Measurements from ENCODE around the gene RRM1.
A peak's percentile ranks its signal among the peaks of the same experiment; 100 is the strongest.
"Not testable (repeated sequence)": the region's sequence is repeated elsewhere in the genome, so short reads cannot be mapped to it uniquely, and the experiment has no call there.

The RRM1 gene

DNA sequence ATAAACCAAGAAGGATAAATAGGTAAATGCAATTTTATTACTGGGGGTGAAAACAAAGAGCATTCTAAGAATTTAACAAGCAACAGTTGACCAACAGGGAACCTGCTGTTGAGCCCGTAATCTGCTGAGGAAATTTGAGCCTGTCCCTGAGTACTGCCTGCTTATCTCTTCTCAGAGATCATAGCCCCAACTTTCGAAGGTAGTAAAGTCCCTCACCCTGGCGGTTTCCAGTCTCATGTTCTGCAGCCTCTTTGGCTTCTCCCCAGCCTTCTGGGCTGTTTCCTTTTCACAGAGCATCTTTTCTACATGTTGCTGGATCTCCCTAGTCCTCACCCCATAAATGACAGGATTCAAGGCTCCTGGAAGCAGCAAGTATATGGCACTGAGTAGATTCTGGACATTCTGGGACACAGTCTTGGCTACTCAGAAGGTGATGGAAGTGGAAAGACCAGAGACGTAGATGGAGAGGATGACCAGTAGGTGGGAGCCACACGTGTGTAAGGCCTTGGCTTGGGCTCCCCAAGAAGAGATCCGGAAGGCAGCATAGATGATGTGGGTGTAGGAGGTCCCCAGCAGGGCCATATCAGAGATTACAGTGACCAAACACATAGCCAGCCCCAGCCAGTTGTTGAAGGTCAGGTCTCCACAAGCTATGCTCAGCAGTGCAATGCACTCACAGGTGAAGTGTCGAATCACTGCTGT lies 51.6 kb downstream of the RRM1 start:
- no peak for DNase-seq

DNA sequence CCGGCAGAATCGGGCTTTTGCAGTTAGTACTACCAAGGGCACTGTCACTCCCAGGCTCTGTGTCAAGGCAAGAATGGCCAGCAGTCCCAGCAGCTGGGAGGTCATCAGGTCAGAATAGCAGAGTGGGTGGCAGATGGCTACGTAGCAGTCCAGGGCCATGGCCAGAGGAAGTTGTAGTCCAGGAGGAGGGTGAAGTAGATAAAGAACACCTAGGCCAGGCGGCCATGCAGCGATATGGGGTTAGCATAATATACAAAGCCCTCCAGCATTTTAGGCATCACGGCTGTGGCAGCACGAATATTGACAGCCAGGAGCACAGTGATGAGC lies 52.1 kb downstream of the RRM1 start:
- no peak for DNase-seq

DNA sequence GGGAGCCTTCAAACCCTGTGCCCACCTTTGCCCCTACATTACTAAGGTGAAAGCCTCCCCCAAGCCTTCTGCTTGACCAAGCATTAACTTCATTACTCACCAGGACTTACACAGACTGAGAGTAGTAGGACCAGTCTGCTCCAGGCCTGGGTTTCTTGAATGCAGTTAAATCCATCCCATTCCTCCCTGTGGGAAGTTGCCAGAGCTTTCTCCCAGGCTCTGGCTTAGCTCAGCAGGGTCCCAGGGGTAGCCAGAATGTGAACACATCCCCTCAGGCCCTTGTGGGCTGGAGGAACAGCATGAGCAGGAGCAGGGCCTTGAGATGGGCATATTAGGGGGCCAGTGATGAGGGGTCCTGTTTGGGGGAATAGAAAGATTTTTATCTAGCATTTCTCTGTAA lies 59.9 kb downstream of the RRM1 start:
- DNase-seq = no peak

DNA sequence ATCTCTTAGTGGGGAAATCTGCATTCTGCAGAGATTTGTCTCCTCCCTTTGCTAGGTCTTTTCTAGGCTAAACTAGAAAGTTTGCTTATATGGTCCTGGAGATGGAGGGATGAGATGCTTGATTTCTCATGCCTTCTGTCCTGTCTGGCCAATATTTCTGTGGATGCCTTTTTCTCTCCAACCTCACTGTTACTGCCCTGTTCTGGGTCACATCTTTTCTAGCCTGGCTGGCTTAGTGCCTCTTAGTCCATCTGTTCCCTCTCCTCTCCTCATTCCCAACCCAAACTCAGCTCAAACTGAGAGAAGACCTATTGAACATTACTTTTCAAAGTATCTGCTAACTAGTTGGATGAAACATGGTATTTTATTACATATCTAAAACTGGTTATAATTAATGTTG lies 62.0 kb downstream of the RRM1 start:
- no peak for DNase-seq

DNA sequence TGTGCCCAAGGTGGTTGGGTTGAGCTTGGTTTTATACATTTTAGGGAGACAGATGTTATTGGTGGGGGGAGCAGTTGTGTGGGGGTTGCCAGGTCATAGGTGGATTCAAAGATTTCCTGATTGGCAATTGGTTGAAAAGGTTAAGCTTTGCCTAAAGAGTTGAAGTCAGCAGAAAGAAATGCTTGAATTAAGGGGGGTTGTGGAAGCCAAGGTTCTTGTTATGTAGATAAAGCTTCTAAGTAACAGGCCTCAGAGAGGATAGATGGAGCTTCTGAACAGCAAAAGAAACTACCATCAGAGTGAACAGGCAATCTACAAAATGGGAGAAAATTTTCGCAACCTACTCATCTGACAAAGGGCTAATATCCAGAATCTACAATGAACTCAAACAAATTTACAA lies 64.2 kb downstream of the RRM1 start:
- DNase-seq = not testable (repeated sequence)

DNA sequence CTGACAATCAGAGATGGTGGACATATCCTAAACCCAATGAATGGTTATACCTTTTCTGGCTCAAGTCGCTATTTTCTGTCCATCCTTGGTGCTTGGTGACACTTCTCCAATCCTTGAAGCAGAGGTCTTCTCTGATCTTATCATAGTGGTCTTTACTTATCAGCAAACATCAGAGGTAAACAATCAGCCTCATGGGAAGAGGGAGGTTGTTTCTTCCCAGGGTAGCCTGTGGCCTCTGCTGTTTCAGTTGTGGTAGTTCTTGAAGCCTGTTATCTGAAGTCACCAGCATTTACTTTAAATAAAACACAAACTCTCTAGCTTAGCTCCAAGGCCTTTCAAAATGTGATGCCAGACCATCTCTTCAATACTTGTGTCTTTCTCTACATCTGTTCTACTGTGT lies 66.7 kb downstream of the RRM1 start:
- DNase-seq = no peak

DNA sequence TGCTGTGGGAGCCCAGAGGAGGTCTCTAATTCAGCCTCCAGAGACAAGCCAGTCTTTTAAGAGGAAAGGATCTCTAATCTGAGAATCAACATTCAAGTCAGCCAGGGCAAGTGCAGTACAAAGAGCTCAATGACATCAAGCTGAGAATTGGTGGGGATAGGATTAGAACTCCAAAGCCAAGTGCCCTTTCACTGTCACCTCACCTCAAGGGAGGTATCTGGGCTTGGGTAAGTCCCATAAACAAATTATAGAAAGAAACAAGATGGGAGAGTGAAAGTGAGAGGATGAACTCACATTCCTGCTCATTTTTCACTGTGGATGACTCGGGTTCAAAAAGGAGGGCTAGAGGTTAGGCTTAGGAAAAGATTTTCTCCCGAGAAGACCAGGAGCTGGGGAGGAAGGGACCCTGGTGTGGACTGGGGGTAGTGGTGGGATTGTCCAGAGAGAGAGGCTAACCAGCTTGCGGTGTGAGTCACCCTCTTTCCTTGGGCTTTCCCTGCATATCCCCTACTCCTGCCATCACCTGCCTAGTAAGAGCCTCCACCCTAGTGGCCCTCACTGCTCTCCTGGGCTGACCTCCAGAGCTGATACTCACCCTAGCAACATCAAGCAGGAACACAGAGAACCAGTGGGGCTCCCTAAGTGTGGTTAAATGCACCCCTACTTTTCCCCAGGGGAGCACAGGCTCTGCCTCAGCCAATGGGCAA lies 70.4 kb downstream of the RRM1 start:
- DNase-seq = no peak

DNA sequence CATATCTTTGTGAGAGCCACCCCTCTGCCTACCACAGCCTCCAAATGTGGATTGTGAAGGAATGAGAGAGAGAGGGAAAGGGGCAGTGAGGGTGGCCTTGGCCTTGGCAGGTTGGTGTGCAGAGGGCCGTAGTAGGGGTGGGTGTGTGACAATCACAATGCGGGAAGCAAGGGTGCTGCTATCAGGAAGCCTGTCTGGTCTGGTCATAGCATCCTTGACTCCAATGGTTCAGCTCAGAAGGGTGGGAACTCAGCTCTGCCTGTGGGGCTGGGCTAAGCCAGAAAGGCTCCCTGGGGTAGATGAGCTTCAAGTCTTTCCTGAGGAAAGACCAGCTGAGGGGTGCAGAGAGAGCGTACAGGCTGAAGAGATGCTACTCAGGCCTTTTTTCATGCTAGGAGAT lies 72.7 kb downstream of the RRM1 start:
- no peak for DNase-seq

DNA sequence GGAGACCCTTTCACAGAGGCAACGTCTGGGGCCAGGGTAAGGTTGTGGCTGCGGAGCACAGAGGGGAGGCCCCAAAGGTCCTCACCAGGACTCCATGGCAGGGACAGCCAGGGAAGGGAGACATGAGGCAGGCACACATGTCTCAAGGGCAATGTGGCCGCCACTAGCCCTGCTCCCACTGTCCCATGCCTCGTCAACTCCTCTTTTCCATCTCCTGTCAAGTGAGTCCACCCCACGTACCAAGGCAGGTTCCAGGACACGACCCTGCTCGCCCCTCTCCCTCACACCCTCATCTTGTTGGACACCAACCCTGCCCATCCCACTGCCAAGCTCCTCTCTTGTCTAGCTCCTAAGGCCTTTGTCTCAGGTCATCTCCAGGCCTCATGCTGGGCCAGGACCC lies 73.2 kb downstream of the RRM1 start:
- DNase-seq = no peak

DNA sequence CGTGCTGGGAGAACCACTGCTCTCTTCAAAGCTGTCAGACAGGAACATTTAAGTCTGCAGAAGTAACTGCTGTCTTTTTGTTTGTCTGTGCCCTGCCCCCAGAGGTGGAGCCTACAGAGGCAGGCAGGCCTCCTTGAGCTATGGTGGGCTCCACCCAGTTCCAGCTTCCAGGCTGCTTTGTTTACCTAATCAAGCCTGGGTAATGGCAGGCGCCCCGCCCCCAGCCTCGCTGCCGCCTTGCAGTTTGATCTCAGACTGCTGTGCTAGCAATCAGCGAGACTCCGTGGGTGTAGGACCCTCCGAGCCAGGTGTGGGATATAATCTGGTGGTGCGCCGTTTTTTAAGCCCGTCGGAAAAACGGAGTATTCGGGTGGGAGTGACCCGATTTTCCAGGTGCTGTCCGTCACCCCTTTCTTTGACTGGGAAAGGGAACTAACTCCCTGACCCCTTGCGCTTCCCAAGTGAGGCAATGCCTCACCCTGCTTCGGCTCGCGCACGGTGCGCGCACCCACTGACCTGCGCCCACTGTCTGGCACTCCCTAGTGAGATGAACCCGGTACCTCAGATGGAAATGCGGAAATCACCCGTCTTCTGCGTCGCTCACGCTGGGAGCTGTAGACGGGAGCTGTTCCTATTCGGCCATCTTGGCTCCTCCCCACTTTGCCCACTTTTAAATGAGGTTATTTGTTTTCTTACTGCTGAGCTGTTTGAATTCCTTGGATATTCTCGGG lies 81.2 kb downstream of the RRM1 start:
- DNase-seq = not testable (repeated sequence)

DNA sequence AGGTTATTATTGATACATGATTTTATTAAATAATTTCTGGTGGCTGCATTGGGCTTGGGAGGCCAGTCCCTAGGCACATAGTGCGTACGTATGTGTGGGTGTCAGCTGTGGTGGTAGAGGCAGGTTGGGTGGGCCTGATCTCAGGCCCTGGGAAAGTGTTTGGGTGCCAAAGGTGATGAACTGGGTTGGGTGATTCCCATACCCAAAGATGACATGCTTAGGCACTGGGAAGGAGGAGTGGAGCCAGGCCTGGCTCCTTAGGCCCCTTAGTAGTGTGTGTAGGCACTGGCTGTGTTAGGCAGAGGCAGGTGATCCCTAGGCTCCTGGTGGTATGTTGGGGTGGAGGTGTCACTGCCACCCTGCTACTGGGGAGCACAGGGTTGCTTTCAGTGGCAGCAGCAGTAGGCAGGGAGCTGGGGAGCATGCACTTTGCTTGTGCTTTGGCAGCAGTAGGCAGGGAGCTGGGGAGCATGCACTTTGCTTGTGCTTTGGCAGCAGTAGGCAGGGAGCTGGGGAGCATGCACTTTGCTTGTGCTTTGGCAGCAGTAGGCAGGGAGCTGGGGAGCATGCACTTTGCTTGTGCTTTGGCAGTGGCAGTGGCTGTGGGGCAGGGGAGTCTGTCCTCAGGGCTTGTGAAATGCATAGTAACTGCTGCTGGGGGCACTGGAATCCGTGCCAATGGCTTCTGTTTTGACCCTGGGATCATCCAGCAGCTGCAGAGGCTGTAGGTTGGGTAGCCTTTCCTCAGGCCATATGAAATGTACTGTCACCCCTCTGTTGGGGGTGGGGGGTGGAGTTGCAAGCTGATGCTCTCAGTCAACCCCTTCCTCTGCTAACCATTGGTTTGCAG lies 84.4 kb downstream of the RRM1 start:
- DNase-seq = no peak

DNA sequence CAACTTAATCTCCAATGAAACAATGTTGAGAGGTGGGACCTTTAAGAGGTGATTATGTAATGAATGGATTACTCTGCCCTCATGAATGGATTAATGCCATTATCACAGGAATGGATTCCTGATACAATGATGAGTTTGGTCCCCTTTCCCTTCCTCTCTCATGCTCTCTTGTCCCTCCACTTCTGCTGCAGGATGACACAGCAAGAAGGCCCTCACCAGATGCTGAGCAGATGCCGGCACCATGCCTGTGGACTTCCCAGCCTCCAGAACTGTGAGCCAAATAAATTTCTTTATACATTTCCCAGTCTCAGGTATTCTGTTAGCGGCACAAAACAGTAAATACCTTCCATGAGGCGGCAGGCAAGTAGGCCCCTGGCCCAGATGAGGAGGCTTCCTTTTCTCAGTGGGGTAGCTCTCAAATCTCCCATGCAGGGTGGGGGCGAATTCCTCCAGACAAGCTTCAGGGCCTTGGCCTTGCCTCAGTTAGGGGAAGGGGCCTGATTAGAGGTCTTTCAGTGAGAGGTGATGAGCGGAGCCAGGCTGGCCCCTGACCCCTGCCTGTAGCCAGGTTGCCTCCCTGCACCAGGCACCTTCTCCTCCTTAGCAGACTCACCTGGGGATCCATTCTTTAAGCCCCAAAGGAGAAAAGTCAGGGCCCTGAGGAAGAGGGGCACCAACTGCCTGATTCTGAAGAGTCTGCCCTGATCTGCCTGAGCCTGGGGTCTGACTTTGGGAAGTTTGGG lies 86.0 kb downstream of the RRM1 start:
- DNase-seq = no peak

DNA sequence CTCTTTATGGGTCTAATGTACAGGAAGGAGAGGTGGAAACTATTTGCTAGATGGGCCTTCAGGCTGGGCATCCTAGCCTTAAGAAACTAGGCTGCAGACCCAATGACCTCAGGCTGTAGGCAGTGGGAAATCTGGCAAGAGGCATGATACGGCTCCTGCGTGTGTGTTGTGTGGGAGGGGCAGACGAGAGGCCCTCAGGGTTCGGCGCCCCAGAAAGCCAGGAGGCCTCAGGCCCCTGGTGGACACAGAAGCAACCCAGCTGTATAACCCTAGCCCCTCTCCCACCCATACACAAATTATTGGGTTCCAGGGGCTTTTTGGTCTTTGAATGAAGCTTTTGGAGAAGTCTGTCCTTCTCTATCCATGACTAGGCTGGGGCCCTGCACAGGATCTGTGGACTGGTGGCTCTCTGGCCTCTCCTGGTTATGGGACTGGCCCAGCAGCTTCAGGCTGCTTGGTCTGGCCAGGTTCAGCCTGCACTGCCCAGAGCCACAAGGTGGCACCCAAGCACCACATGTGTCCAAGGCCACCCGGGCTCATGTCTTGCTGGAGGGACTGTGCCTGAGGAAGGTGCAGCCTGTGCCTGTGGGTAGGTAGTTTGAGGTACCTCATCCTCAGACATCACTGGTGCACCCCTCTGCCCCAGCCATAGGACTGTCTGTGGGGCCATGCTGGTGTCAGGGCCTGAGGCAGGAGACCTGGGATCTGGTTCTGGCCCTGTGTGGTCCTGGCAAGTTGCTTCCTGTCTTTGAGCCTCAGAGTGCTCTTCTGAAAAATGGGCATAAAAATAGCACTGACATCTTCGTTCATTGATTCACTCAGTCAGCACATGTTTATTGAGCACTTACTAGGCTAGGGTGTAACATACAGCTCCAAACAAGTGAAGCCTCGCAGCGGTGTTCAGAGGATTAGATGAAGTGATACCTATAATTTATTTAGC lies 87.5 kb downstream of the RRM1 start:
- DNase-seq = peak; percentile 10

DNA sequence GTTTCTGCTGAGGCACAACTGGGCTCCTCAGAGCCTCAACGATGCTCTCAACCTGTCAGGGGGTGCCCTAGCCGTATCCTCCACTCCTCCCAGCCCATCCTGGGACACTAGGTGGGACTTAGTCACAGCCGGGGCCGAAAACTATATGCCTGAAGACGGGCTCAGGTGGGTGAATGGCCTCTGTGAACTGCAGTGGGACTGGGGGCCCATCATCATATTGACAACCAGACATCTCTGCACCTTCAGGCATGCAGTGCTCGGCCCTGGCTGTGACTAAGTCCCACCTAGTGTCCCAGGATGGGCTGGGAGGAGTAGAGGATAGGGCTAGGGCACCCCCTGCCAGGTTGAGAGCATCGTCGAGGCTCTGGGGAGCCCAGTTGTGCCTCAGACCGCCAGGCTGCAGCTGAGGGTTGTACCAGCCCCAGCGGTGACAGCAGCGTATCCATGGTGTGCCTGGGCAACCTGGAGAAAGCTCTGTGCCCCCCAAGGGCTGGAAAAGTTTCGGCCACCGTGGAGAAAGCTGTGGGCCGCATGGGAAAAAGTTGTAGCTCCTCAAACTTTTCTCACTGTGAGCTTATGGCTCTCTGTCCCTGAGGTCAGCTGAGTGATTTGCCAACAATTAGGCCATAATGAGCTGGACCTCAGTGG lies 88.9 kb downstream of the RRM1 start:
- DNase-seq = no peak

DNA sequence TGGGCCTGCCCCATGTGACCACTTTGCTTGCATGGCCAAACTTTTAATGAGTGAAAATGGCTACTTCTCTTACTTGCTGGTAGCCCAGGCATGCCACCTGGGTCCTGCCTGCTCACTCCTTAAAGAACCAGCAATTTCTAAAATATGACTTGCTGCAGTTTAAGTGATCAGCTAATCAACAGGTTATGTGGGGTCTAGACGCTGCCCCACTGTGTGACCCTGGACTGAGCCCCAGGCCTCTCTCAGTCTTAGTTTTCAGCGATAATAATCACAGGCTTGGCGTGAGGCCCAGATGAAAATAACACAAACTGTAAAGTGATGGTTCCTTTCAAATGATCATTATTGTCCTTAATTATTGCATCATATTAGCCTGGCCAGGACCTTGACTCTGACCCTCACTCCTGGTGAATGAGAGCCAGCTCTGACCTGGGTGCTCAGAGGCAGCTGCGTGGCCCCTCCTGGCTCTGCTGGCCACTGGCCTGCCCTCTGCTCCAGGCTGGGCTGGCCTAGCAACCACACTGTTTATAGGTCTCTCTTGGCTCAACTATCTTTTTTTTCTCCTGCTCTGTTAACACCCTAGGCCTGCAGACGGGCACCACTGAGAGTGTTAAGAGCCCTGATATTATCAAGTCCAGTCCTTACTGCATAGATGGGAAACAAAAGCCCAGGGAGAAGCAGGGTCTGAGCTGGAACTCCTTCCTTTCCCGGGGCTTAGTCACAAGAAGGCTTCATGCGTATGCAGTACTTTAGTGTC lies 89.7 kb downstream of the RRM1 start:
- DNase-seq = no peak

DNA sequence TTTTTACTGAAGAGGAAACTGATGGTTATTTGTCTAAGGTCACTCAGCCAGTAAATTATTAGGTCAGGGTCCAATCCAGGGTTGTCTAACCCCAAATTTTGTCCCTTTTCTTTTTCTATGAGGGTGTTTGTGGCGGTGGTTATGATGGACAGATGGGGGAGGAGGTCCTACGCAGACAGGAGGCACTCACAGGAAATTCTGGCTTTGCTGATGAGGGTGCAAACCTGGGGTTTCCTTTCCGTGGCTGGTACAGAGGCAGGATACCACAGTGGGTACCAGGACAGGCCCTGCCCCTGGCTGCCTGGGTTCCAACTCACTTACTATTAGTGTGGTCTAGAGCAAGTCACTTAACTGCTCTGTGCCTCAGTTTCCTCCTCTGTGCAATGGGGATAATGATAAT lies 91.0 kb downstream of the RRM1 start:
- no peak for DNase-seq

DNA sequence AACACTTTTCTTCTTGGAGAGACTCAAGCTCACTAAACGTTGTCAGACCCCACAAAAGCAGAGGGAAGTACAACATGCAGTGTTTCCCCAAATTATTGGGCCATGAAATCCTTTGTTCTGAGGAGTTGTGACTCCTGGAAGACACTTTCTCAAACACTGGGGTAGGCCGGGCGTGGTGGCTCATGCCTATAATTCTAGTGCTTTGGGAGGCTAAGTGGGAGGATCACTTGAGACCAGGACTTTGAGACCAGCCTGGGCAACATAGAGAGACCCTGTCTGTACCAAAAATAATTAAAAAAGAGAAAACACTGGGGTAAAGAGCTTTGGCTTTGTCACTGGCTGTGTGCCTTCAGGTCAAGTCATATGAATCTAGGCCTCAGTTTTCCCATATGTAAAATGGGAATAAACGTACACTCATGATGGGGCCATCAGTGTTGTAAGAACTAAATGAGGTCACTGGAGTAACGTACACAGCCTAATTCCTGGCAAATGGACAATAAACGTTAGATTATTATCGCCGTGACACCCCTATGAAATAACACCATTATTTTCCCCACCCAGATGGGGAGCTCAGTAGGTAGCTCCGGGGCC lies 92.0 kb downstream of the RRM1 start:
- DNase-seq = no peak

DNA sequence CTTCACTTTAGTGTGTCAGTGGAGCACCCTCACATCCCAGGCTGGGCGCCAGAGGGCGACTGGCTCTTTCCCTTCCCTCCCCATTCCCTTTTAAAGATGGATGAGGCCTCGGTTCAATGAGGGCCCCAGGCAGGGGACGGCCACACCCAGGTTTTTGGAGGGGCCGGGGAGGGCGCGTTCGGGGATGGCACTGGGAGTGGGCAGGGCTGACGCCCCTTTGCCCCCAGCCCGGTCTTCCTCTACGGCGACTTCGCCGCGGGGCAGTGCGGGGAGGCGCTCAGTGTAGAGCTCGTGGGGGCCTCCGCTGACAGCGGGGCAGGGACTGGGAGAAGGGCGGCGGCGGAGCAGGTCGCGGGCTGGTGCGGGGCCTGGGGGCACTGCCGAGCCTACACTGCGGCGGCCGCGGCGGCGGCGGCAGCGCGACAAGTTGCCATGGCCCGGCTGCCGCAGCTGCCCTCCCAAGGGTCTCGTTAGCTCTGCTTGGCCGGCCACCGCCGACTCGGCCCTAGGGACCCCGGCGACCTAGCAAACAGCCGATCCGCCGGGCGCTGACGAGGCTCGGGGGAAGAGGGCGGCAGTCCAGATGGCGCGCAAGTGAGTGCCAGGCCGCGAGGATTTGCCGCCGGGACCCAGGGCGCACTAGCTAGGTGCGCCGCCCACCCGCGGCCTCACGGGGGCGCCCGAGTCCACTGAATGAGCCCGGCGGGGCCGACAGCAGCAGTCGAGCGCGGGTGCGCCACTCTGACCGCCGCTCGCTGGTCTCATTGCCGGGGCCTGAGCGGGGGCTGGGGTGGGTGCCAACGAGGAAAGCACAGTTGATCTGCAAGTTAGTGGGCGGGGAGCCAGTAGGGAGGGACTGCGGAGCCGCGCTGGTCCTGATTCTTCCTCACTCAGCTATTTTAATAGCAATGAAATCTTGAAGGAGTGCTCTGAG lies 92.7 kb downstream of the RRM1 start:
- peak; percentile 93 for DNase-seq
